GM19328 (cell line): Measurements from ENCODE around the gene UBAP1L.
"Not testable (repeated sequence)": the region's sequence is repeated elsewhere in the genome, so short reads cannot be mapped to it uniquely, and the experiment has no call there.

ENCODE experiments used
- ATAC-seq: cut with Tn5 transposase; IDR thresholded peaks from one replicate; pipeline ENCODE4 v1.9.1; 2021; ENCODE audit warnings: mild to moderate bottlenecking, moderate library complexity; ENCODE audit not compliant: unreplicated experiment

The UBAP1L gene

DNA sequence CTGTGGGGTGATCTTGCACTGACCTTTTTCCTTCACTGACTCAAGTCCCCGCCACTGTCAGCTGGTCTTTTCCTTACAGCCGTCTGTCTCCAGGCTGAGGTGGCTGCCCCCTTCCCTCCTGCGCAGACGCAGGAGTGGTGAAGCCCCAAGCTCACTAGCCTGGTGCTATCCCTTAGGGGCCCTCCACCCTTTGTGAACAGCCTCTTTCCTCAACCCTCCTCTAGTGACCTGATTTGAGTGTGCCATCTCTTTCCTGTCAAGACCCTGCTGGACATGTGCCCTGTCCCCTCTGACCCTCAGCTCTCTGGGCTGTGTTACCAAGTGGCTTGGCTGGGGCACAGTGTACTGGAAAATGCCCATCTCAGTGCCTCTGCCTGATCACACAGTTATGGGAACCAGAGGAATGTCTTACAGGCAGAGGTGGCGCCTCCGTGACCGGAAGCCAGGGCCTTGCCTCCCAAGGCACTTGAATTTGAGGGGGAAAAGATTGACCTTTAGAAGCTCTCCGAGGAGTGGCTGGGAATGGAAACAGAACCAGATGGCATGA lies 29.7 kb downstream of the UBAP1L start:
- no peak for ATAC-seq

DNA sequence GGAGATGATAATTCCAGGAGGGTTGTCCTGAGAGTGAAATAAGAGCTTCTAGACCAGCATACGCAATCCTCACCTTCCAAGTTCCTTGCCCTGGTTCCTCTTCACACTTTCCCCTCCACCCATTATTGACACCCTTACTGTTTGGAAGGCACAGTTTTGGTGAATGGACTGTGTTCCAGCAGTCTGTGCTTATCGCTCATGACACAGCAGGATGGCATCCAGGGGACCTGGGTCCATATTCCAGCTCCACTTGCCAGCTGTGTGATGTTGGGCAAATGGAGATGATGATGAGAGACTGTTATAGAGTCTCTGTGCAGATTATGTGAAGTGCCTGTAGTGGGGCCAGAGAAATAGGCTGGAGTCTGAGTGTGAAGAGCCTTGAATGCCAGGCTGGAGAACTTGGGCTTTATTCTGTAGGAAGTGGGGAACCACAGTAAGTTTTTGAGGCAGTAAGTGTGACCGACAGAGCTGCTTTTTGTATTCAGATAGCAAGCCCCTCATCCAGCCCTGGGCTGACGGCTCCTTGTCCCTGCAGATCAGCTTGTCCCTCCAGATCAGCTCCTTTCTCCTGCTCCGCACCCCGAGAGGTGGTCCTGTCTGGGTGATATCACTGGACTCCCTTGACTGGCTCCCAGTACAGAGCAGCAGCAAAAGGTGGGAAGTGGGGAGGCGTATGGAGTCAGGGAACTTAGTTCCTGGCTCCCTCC lies 30.3 kb downstream of the UBAP1L start:
- no peak for ATAC-seq

DNA sequence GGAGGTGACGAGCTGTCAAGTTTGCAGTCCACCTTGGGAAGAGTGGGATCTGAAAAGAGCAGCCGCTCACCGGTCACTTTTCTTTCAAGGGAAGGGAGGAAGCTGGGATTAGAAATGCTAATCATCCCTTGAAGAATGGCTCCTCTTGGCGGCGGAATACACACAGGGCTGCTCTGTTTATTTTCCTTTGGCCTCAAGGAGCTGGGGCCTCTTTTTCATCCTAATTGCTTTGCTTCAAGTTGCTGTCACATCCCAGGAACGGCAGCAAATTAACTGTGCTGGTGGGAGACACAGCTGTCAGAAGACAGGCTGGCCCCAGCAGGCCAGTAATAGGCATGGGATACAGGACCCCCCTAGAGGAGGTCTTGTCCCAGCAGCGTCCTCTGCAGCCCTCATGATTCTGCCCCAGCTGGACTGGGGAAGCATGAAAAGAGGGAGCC lies 31.7 kb downstream of the UBAP1L start:
- ATAC-seq: no peak

DNA sequence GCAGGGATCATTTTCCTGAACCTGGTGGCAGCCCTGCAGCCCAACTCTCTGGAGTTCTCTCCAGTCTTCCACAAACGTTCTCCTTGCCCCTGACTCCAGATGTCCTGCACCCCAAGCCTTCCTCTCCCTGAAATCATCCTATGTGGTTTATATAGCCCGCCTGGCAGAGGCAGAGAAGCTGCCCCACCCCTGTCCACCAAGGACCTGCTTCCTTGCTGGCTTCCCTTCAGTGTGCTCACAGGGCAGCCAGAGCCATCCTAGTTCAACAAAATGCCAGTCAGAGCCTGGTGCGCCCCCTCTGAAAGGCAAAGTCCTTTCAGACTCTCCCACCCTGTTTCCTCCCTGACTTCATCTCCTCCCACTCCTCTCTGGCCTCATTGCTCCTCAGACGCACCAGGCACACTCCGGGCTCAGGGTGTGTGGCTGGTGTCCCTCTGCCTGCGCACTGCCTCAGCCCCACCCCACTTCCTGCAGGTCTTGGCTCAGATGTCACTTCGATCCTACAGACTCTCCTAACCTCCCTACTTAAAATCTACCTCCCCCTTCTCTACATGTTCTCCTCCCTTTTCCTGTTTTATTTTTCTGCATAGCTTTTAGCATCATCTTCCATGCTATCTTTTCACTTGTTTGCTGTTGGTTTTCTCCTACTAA lies 32.6 kb downstream of the UBAP1L start:
- no peak for ATAC-seq

DNA sequence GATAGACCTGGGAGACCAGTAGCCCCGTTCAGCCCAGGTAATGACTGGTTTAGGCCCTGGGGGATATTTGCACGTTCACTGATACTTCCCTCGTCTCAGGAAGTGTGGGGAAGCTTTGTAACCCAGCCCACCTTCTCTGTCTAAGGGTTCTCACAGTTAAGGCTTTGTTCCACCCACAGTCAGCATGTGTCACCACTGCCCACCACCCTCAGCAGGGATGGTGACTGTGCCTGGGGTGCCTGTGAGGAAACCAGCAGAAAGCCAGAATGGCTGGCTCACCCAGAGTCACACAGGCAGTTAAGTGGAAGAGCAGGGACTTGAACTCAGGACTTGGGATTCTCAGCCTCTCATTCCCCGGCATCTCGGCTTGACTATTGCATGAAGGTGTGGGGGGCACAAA lies 33.2 kb downstream of the UBAP1L start:
- ATAC-seq: no peak

DNA sequence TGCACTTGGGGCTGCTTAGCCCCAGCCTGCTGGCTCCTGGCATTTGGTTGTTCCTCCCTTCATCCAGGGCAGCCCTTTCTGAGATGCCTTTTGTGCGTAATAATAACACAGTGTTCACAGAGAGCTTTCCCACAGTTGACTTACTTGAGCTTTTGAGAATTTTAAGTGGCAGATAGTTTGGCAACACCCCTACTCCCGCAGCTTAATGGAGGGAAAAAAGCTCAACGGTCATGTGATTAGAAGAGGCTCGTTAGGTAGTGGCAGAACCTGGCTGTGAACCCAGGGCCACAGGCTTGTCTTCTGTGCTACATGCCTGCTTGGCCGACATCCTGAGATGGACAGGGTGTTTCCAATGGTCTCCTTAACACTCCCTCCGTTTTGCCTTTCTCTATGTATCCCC lies 33.7 kb downstream of the UBAP1L start:
- no peak for ATAC-seq

DNA sequence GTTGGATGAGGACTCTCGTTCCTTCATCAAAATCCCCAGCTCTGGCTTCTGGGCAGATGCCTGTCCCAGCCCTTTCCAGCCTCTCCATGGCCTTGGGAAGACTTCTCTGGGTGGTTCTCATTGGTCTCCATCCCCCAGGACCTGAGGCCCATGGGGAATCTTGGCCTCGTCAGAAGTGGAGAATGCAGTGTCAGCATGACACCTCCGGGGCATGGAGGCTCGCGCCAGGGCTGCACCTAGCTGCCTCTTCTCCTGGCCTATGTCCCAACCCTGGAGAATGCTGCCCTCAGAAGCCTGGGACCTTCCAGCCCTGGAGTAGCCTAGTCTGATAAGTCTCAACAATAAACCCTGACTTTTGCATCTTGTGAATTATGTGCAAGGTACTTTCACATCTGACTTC lies 35.4 kb downstream of the UBAP1L start:
- no peak for ATAC-seq

DNA sequence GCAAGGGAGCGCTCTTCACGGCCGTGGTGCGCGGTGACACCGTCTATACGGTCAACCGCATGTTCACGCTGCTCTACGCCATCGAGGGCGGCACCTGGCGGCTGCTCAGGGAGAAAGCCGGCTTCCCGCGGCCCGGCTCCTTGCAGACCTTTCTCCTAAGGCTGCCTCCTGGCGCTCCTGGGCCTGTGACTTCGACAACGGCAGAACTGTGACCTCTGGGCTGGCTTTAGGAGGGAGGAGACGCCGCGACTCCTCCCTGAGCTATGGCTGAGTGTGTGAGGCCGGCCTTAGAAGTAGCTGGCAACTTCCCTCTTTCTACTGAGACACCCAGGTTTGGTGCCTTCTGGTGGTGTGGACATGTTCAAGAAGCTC lies 37.0 kb downstream of the UBAP1L start:
- no peak for ATAC-seq

DNA sequence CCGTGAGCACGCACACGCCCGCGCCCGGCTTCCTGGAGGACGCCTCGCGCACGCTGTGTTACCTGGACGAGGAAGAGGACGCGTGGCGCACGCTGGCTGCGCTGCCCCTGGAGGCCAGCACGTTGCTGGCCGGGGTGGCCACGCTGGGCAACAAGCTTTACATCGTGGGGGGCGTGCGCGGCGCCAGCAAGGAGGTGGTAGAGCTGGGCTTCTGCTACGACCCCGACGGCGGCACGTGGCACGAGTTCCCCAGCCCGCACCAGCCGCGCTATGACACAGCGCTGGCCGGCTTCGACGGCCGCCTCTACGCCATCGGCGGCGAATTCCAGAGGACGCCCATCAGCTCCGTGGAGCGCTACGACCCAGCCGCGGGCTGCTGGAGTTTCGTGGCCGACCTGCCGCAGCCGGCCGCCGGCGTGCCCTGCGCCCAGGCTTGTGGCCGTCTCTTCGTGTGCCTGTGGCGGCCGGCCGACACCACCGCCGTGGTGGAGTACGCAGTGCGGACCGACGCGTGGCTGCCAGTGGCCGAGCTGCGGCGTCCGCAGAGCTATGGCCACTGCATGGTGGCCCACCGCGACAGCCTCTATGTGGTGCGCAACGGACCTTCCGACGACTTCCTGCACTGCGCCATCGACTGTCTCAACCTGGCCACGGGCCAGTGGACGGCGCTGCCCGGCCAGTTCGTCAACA lies 37.6 kb downstream of the UBAP1L start:
- ATAC-seq: no peak

DNA sequence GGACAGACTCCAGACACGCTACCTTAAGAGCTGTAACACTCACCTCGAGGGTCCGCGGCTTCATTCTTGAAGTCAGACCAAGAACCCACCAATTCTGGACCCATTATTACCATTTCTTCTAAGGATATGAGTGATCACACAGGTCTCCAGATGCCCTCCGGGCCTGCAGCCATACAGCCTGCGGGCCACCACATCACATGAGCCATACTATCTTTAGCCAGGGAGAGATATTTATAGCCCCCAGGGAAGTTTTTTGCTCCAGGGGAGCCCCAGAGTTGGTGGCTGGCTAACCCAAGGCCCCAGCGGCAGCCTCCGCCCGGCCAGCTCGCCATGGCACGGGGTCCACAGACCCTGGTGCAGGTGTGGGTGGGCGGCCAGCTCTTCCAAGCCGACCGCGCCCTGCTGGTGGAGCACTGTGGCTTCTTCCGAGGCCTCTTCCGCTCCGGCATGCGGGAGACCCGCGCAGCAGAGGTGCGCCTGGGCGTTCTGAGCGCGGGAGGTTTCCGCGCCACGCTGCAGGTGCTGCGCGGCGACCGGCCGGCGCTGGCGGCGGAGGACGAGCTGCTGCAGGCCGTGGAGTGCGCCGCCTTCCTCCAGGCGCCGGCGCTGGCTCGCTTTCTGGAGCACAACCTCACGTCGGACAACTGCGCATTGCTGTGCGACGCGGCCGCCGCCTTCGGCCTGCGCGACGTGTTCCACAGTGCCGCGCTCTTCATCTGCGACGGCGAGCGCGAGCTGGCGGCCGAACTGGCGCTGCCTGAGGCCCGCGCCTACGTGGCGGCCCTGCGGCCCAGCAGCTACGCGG lies 38.3 kb downstream of the UBAP1L start, which contains the start of gene KBTBD13:
TSS of gene KBTBD13 (plus strand) at position 261 of the 805 bp plus-strand sequence. CDS start at position 331, 70 bp downstream.
- no peak for ATAC-seq

DNA sequence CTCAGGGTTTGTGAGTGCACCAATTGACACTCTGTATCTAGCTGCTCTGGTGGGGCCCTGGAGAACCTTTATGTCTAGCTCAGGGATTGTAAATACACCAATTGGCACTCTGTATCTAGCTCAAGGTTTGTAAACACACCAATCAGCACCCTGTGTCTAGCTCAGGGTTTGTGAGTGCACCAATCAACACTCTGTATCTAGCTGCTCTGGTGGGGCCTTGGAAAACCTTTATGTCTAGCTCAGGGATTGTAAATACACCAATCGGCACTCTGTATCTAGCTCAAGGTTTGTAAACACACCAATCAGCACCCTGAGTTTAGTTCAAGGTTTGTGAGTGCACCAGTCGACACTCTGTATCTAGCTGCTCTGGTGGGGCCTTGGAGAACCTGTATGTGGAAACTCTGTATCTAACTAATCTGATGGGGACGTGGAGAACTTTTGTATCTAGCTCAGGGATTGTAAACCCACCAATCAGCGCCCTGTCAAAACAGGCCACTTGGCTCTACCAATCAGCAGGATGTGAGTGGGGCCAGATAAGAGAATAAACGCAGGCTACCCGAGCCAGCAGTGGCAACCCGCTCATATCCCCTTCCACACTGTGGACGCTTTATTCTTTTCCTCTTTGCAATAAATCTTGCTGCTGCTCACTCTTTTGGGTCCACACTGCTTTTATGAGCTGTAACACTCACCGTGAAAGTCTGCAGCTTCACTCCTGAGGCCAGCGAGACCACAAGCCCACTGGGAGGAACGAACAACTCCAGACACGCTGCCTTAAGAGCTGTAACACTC lies 39.2 kb downstream of the UBAP1L start:
- not testable (repeated sequence) for ATAC-seq

DNA sequence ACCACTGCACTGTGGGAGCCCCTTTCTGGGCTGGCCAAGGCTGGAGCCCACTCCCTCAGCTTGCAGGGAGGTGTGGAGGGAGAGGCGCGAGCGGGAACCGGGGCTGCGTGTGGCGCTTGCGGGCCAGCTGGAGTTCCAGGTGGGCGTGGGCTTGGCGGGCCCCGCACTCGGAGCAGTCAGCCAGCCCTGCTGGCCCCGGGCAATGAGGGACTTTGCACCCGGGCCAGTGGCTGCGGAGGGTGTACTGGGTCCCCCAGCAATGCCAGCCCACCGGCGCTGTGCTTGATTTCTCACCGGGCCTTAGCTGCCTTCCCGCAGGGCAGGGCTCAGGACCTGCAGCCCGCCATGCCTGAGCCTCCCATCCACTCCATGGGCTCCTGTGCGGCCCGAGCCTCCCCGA lies 40.1 kb downstream of the UBAP1L start:
- ATAC-seq: not testable (repeated sequence)

DNA sequence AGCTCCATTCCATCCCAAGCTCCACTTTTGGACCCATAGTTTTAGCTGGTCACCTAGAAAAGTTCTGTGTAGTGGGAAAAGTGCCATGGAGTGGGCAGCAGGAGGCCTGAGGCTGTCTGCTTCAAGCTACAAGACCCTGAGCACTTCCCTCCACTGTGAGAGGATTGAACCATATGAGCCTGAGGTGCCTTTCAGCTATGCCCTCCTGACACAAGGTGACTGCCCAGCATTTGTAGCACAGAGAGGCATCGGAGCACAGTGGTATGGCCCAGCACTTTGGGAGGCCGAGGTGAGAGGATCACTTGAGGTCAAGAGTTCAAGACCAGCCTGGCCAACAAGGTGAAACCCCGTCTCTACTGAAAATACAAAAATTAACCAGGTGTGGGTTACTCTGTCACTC lies 42.4 kb downstream of the UBAP1L start:
- ATAC-seq: no peak

DNA sequence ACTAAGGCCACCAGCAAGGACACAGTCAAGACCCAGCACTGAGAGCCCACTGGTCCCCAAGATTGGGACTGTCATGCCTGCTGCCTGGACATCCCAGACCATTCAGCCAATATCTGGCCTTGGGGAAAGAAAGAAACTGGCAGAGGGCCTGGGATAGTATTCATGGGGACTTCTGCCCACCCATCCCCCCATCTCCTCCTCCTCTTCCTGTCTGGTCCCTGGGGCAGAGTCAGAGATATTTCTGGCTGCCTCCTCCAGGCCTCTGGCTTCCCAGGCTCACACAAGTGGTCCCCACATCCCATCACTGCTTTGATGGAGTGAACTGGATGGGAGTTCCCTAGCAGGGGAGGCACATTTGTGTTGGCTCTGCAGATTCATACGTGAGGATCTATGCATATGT lies 43.0 kb downstream of the UBAP1L start:
- ATAC-seq: no peak

DNA sequence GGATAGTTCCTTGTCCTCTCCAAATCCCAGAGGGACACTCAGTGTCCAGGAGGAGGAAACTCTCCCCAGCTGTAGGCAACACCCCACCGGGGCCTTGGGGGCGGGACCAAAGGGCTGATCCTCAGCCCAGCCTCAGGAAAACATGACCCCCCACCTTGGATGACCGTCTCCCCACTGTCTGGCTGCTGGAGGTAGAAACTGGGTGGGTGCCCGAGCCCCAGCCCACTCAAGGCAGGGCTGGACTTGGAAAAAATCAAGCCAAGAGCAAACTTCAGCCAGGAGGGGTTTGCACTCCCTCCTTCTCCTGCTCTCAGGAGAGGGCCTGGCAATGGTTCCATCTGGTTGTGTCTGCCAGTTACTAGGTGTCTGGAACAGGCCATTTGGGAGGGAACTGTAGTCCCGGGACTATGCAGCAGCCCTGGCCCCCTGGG lies 43.6 kb downstream of the UBAP1L start:
- no peak for ATAC-seq

DNA sequence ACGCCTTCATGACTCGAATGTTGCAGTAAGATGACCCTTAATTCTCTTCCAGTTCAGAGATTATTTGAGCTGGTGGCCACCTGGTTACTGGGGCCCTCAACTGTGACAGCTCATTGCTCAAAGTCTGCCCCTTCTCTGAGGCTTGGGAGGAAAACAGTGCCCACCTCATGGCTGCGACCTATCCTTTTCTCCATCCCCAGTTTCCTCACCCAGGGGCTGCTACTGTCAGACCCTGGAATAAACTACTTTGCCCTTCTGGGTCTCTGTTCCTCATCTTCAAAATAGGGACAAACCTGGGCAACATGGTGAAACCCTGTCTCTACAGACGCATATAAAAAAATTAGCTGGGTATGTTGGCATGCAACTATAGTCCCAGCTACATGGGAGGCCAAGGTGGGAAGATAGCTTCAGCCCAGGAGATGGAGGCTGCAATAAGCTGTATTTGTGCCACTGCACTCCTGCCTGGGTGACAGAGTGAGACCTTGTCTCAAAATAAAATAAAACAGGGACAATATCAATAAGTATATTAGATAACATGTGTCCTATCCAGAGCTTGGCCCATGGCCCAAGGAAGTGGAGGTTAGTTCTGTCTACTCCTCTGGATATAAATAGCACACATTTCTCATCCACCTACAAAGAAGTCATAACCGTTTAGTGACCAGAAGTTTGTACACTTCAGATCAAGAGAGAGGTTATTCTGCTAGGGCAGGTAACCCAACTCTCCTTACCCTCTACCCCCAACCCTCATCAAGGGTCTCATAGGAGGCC lies 45.0 kb downstream of the UBAP1L start:
- ATAC-seq: no peak

DNA sequence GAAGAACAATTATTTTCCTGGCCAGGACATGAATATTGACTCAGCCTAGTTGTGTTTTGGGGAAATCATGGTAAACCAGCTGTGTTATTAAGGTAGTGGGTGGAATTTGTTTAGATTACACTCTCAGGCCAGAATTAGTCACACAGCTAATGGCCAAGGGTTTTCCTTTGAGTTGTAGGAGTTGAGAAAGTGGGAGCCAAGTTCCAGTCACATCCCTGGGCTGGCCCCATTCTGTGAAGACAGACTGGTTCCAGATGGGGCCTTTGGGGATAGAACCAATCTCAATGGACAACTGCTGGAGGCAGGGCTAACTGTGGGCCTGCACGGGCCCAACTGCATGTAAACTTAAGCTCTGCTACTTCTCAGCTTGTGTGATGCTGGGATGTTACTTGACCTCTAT lies 45.8 kb downstream of the UBAP1L start:
- no peak for ATAC-seq

DNA sequence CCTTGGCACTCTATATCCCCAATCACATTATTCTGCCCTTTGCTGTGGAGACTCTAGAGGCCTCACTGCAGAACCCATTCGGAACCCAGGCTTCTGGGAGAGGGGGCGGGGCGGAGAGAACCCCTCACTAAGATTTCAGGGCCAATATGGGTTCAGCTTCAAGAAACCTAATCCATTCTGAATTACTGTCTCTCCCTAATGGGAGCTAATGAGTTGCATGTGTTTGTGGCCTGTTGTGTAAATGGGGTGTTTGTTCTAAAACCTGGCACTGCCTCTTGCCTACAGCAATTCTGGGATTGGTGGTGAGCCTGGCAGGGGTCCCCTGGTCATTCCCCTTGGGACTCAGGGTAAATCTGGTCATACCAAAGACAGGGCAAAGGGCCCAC lies 46.6 kb downstream of the UBAP1L start:
- no peak for ATAC-seq

DNA sequence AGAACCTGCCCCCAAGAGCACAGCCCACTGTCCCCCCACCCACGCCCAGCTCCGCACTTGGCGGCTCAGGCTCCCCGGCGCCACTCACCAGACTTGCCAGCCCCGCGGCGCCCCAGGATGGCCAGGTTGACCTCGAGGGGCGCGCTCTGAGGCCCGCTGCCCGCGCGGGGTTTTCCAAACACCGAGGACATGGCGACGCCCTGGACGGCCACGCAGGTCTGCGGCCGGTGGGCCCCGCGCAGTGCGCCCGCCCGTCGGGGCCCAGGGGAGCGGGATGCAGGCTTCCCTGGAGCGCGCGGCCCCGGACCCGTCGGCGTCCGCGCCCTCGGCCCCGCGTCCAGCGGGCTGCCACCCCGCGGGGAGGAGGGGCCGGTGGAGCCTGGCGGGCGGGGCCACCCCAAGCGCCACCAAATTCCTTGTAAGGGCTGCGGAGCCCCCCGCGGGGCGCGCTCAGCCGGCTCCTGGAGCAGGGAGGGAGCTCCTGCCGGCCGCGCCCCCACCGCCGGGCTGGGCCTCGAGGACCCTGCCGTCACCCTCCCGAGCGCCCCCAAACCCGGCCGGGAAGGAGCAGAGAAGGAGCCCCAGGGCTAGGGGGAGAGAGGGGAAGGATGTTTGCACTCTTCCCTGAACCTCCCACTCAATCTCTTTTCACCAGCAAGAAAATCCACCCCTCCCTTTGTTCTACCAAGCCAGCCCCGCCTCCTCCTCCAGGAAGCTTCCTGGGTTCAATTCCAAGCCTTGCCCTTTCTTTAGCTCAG lies 47.2 kb downstream of the UBAP1L start, which contains the start of gene RASL12:
TSS of gene RASL12 (minus strand) at position 347 of the 758 bp plus-strand sequence. CDS start at position 191, 156 bp downstream.
- ATAC-seq: no peak
